HepG2 (cell line): Measurements from ENCODE around the gene PLCG2. TPM values are rescaled to one million over a fixed set of nuclear protein-coding genes. Genes with fewer than 3 reads are reported as not detected.

ENCODE experiments used
- CEBPG ChIP-seq: IDR thresholded peaks from 2 replicates; pipeline ENCODE4 v1.6.1; 2016
- ELF3 ChIP-seq: IDR thresholded peaks from 2 replicates; pipeline ENCODE4 v1.6.1; 2016; ENCODE audit warnings: missing genetic modification reagents, missing compliant biosample characterization
- KLF12 ChIP-seq: sonication (generic); formaldehyde crosslinking; IDR thresholded peaks from 2 replicates; pipeline ENCODE4 v1.4.0; 2020; ENCODE audit warnings: missing genetic modification reagents, borderline replicate concordance
- RAD21 ChIP-seq: fragments of 450-650 bp; formaldehyde crosslinking; IDR thresholded peaks from 2 replicates; pipeline ENCODE4 v1.5.0; 2020; ENCODE audit warnings: mild to moderate bottlenecking
- SNAPC4 ChIP-seq: sonication (generic); formaldehyde crosslinking; IDR thresholded peaks from 2 replicates; pipeline ENCODE4 v1.4.0; 2020; ENCODE audit warnings: mild to moderate bottlenecking, missing genetic modification reagents
- SP1 ChIP-seq, 2 experiments: fragments of 450-650 bp in 1 of 2; sonication (generic) in 1 of 2; formaldehyde crosslinking in 1 of 2; IDR thresholded peaks; 2 replicates each; pipeline versions ENCODE4 v1.4.0 to v1.6.1; 2016 to 2020; ENCODE audit warnings: missing genetic modification reagents in 1 of 2
- SRSF4 ChIP-seq: fragments of 200-400 bp; formaldehyde crosslinking; IDR thresholded peaks from one replicate; pipeline ENCODE4 v1.6.1; 2018; ENCODE audit warnings: mild to moderate bottlenecking, low read depth, low read length, moderate library complexity; ENCODE audit not compliant: poor library complexity, severe bottlenecking
- ZBED4 ChIP-seq: sonication (generic); formaldehyde crosslinking; IDR thresholded peaks from 2 replicates; pipeline ENCODE4 v1.4.0; 2020; ENCODE audit warnings: missing genetic modification reagents, borderline replicate concordance
- ZBTB44 ChIP-seq: sonication (generic); formaldehyde crosslinking; IDR thresholded peaks from 2 replicates; pipeline ENCODE4 v1.4.0; 2020; ENCODE audit warnings: missing genetic modification reagents
- ZNF441 ChIP-seq: sonication (generic); formaldehyde crosslinking; IDR thresholded peaks from 2 replicates; pipeline ENCODE4 v1.7.0; 2021; ENCODE audit warnings: missing genetic modification reagents, borderline replicate concordance
- ZNF790 ChIP-seq: sonication (generic); formaldehyde crosslinking; IDR thresholded peaks from 2 replicates; pipeline ENCODE4 v1.8.0; 2022; ENCODE audit warnings: missing genetic modification reagents, mild to moderate bottlenecking, borderline replicate concordance
- ZSCAN30 ChIP-seq: sonication (generic); formaldehyde crosslinking; IDR thresholded peaks from 2 replicates; pipeline ENCODE4 v1.5.0; 2020; ENCODE audit warnings: mild to moderate bottlenecking, missing genetic modification reagents
- polyA plus RNA-seq, 8 experiments: library from polyadenylated mRNA; depleted of rRNA in 3 of 8; stranded (reverse) in 7 of 8; unstranded in 1 of 8; fragments of >200 nt; fragmentation: Illumina TruSeq in 4 of 8; extraction: Trizol in 4 of 8; gene quantifications; 2 replicates each; pipeline versions ENCODE4 v1.2.1 to v1.2.3, GENCODE V29; 2011 to 2016; ENCODE audit warnings: low read depth in 4 of 8, missing spikeins in 1 of 8, mixed read lengths in 1 of 8; ENCODE audit not compliant: insufficient read depth in 1 of 8
- total RNA-seq, 5 experiments: library from RNA; depleted of rRNA; stranded (reverse); fragments of >200 nt; fragmentation: Illumina TruSeq; extraction: Trizol; gene quantifications; 2 replicates each; pipeline ENCODE4 v1.2.3, GENCODE V29; 2016; ENCODE audit warnings: low read depth in 1 of 5
- TF ChIP-seq, protein P1 (sequence below), 2 experiments: sonication (generic) in 1 of 2; formaldehyde crosslinking in 1 of 2; IDR thresholded peaks; 2 replicates each; pipeline versions ENCODE4 v1.5.1 to v1.6.1; 2011 to 2020; ENCODE audit warnings: borderline replicate concordance in 1 of 2, low read depth in 1 of 2, low read length in 1 of 2, mild to moderate bottlenecking in 1 of 2, missing genetic modification reagents in 1 of 2, moderate library complexity in 1 of 2
- TF ChIP-seq, protein P2 (sequence below): sonication (generic); formaldehyde crosslinking; IDR thresholded peaks from 2 replicates; pipeline ENCODE4 v1.9.0; 2021; ENCODE audit warnings: missing genetic modification reagents, borderline replicate concordance

PLCG2 gene
- total and polyA plus RNA-seq, 2 of the 13 experiments (the other 11 are each of a cell fraction or from before 2014, with no cell fraction given), result 0.13 to 0.18 TPM

DNA sequence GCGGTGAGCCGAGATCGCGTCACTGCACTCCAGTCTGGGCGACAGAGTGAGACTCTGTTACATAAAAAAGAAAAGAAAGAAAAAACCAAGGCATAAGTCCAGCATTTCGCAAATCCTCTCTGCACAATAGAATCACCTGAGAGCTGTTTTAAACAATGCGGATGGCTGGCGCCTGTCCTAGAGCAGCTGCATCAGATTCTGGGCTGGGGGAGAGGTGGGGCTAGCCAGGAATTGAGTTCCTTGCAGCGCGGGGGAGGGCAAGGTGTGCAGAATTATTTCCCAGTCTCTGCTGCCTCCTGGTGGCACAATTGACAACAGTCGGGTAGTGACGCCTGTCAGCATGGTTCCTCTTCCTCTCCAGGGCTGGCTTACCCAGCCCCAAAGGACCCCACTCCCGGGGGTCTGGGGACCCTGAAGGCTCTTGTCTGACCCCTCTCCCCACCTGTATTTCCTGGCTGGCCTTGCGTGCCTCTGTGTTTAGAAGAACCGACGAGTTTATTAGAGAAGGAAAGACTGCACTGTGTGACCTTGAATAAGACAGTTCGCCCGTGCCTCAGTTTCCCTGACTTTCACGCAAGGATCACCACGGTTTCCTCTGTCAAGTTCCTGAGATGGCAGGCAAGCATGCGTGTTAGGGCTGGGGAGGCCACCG, 41.1 kb upstream of the PLCG2 start (continued):
- TF ChIP-seq ZBED4 (CRISPR knock-in tag), result 0 out of 2 replicates have a peak, but pooled peaks have one; percentile 34
- TF ChIP-seq ZBTB44 (CRISPR knock-in tag), result no peak
- TF ChIP-seq, protein P1, sequence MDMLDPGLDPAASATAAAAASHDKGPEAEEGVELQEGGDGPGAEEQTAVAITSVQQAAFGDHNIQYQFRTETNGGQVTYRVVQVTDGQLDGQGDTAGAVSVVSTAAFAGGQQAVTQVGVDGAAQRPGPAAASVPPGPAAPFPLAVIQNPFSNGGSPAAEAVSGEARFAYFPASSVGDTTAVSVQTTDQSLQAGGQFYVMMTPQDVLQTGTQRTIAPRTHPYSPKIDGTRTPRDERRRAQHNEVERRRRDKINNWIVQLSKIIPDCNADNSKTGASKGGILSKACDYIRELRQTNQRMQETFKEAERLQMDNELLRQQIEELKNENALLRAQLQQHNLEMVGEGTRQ (IDR thresholded peaks at IDR 0.05; ENCODE audit: low read depth, low read length), result no peak
- TF ChIP-seq, protein P1 (CRISPR knock-in tag; IDR thresholded peaks at IDR 0.05; ENCODE audit: borderline replicate concordance), result no peak
- peak; percentile 47 for TF ChIP-seq CEBPG (CRISPR knock-in tag)
- TF ChIP-seq SP1 (IDR thresholded peaks at IDR 0.05), result no peak
- no peak for TF ChIP-seq SP1 (CRISPR knock-in tag; IDR thresholded peaks at IDR 0.05)
- no peak for TF ChIP-seq ZNF790 (CRISPR knock-in tag)
- no peak for TF ChIP-seq SNAPC4 (CRISPR knock-in tag)
- TF ChIP-seq ZNF441 (CRISPR knock-in tag), result peak; percentile 24; the same call in 1 of the 2 replicates
- peak; percentile 66 for TF ChIP-seq ELF3 (CRISPR knock-in tag)
- TF ChIP-seq, protein P2, sequence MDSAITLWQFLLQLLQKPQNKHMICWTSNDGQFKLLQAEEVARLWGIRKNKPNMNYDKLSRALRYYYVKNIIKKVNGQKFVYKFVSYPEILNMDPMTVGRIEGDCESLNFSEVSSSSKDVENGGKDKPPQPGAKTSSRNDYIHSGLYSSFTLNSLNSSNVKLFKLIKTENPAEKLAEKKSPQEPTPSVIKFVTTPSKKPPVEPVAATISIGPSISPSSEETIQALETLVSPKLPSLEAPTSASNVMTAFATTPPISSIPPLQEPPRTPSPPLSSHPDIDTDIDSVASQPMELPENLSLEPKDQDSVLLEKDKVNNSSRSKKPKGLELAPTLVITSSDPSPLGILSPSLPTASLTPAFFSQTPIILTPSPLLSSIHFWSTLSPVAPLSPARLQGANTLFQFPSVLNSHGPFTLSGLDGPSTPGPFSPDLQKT (CRISPR knock-in tag), result no peak
- no peak for TF ChIP-seq ZSCAN30
- peak; percentile 89 for TF ChIP-seq RAD21 (CRISPR knock-in tag)
- TF ChIP-seq KLF12 (CRISPR knock-in tag), result no peak
- TF ChIP-seq SRSF4, result no peak
